Activated B cell treated with CpG ODN at 0.5 μM for 24 hours (primary cell): Measurements from ENCODE around the gene BMP10. TPM values are rescaled to one million over a fixed set of nuclear protein-coding genes. Genes with fewer than 3 reads are reported as not detected.
A peak's percentile ranks its signal among the peaks of the same experiment; 100 is the strongest.

Experiments
- ATAC-seq: fragments of 200-7000 bp; cut with Tn5 transposase; one replicate; pipeline ENCODE4 v1.10.0; 2021; ENCODE audit warnings: low read depth, mild to moderate bottlenecking, moderate library complexity
- CTCF ChIA-PET: fragments of 350-600 bp; sonication (Branson Sonifier 250); formaldehyde crosslinking; loops from one replicate; lab custom pipeline; 2021; ENCODE audit warnings: antibody characterized with exemption; lab: Charles Lee
- POLR2A ChIA-PET: fragments of 350-600 bp; sonication (Branson Sonifier 250); formaldehyde crosslinking; loops from one replicate; lab custom pipeline; 2021; ENCODE audit warnings: antibody characterized with exemption; lab: Charles Lee
- DNase-seq: peaks from one replicate; pipeline ENCODE4 v3.0.0; 2022
- H3K27ac Mint-ChIP-seq: one replicate; pipeline ENCODE4 v1.8.0; 2020; ENCODE audit warnings: mixed read lengths
- H3K27me3 Mint-ChIP-seq: one replicate; pipeline ENCODE4 v1.8.0; 2021; ENCODE audit warnings: mixed read lengths
- H3K36me3 Mint-ChIP-seq: one replicate; pipeline ENCODE4 v1.8.0; 2021; ENCODE audit warnings: low read depth, mixed read lengths
- H3K4me1 Mint-ChIP-seq: one replicate; pipeline ENCODE4 v1.8.0; 2021; ENCODE audit warnings: mixed read lengths
- H3K4me3 Mint-ChIP-seq: one replicate; pipeline ENCODE4 v1.8.0; 2020; ENCODE audit warnings: mild to moderate bottlenecking, mixed read lengths
- H3K9me3 Mint-ChIP-seq: one replicate; pipeline ENCODE4 v1.8.0; 2020; ENCODE audit warnings: mixed read lengths
- CTCF ChIP-seq: fragments of 200-600 bp; IDR thresholded peaks from one replicate; pipeline ENCODE4 v1.8.0; 2022; ENCODE audit warnings: antibody characterized with exemption, mild to moderate bottlenecking
- intact Hi-C: fragments of 100-400 bp; cut with micrococcal nuclease; formaldehyde crosslinking; loops from one replicate; pipeline ENCODE4 v1.15.1; 2024
- total RNA-seq: library from RNA; stranded (reverse); gene quantifications from 2 replicates; pipeline ENCODE4 v1.2.3, GENCODE V29; 2022

Gene BMP10
- total RNA-seq, 1 donor from 2014 or later = not detected

- CTCF ChIA-PET = interaction anchor here (1.0 to 2.7 kb wide), 14 partner anchors 11 to 371 kb away, joined by 3 to 29 read pairs (median 5); no protein-coding TSS in a partner anchor
- Mint-ChIP-seq H3K4me1 (peaks cover 82% of the 10 kb centered on the region), H3K9me3 (no peaks in the 10 kb centered on the region), H3K27me3 (no peaks in the 10 kb centered on the region), H3K27ac (peak overlapping the region; percentile 89), H3K4me3 (peak overlapping the region; percentile 47), H3K36me3 (no peaks in the 10 kb centered on the region)
- POLR2A ChIA-PET = interaction anchor here (0.6 to 8.9 kb wide), 25 partner anchors 10 to 368 kb away, joined by 3 to 156 read pairs (median 6); partner anchors contain the start of genes APLF and FBXO48
- intact Hi-C loops = loop anchor here (10.0 kb wide), 1 partner anchor 450 kb away; no protein-coding TSS in a partner anchor
- no peak for TF ChIP-seq CTCF
- DNase-seq (no peak), ATAC-seq (no peak)
These were observed 36.3 kb downstream of the BMP10 start for GRCh38 chr2:68834737-68835376.

- ChIA-PET POLR2A (interaction anchor here (0.9 to 8.9 kb wide), 17 partner anchors 10 to 392 kb away, joined by 3 to 156 read pairs (median 5); no protein-coding TSS in a partner anchor), CTCF (interaction anchor here (1.7 to 1.8 kb wide), 3 partner anchors 57 to 369 kb away, joined by 4 to 5 read pairs (median 5); no protein-coding TSS in a partner anchor)
- Mint-ChIP-seq H3K9me3 (no peaks in the 10 kb centered on the region), H3K4me1 (peaks cover 99% of the 10 kb centered on the region), H3K27me3 (no peaks in the 10 kb centered on the region), H3K36me3 (peaks cover 6% of the 10 kb centered on the region), H3K27ac (peak overlapping the region; percentile 96), H3K4me3 (peak overlapping the region; percentile 73)
- ATAC-seq = no peak
- no peak for TF ChIP-seq CTCF
- no peak for DNase-seq
- intact Hi-C loops = loop anchor here (2.0 to 10.0 kb wide), 5 partner anchors 26 to 448 kb away; no protein-coding TSS in a partner anchor
These were observed 38.0 kb downstream of the BMP10 start for GRCh38 chr2:68833162-68833561.

- CTCF ChIA-PET = interaction anchor here (1.2 to 1.8 kb wide), 4 partner anchors 56 to 368 kb away, joined by 4 to 5 read pairs (median 4); no protein-coding TSS in a partner anchor
These were observed 38.8 kb downstream of the BMP10 start for GRCh38 chr2:68832233-68832869.

GRCh38 chr2:68831686-68832232 lies 39.4 kb downstream of the BMP10 start:
- Mint-ChIP-seq H3K4me3 (peak overlapping the region; percentile 73), H3K27ac (peak overlapping the region; percentile 96), H3K36me3 (peaks cover 18% of the 10 kb centered on the region), H3K9me3 (no peaks in the 10 kb centered on the region), H3K4me1 (peaks cover 91% of the 10 kb centered on the region), H3K27me3 (no peaks in the 10 kb centered on the region)
- intact Hi-C loops = loop anchor here (1.0 to 10.0 kb wide), 10 partner anchors 21 to 447 kb away; partner anchors contain the start of genes APLF and FBXO48
- ATAC-seq (peak; percentile 3), DNase-seq (no peak)
- no peak for TF ChIP-seq CTCF
- ChIA-PET CTCF (interaction anchor here (1.2 to 1.8 kb wide), 3 partner anchors 76 to 367 kb away, joined by 4 to 5 read pairs (median 4); no protein-coding TSS in a partner anchor), POLR2A (interaction anchor here (0.9 to 8.9 kb wide), 15 partner anchors 8 to 94 kb away, joined by 3 to 156 read pairs (median 7); no protein-coding TSS in a partner anchor)

More at GRCh38 chr2:68832233-68832869, 38.8 kb downstream of the BMP10 start:
- Mint-ChIP-seq H3K9me3 (no peaks in the 10 kb centered on the region), H3K4me1 (peaks cover 97% of the 10 kb centered on the region), H3K27me3 (no peaks in the 10 kb centered on the region), H3K4me3 (peak overlapping the region; percentile 73), H3K27ac (peak overlapping the region; percentile 96), H3K36me3 (peaks cover 14% of the 10 kb centered on the region)
- intact Hi-C loops = loop anchor here (1.0 to 10.0 kb wide), 10 partner anchors 22 to 448 kb away; partner anchors contain the start of genes APLF and FBXO48
- POLR2A ChIA-PET = interaction anchor here (0.9 to 8.9 kb wide), 19 partner anchors 8 to 392 kb away, joined by 3 to 156 read pairs (median 5); no protein-coding TSS in a partner anchor
- DNase-seq (no peak), ATAC-seq (peak; percentile 73)
- TF ChIP-seq CTCF = no peak
